GM19463 (cell line): ENCODE results near the gene LAX1.
"Not testable (repeated sequence)": the region's sequence is repeated elsewhere in the genome, so short reads cannot be mapped to it uniquely, and the experiment has no call there.

Experiments used
- ATAC-seq: cut with Tn5 transposase; IDR thresholded peaks from one replicate; pipeline ENCODE4 v1.9.1; 2021; ENCODE audit warnings: mild to moderate bottlenecking, moderate library complexity; ENCODE audit not compliant: unreplicated experiment

Gene LAX1

DNA sequence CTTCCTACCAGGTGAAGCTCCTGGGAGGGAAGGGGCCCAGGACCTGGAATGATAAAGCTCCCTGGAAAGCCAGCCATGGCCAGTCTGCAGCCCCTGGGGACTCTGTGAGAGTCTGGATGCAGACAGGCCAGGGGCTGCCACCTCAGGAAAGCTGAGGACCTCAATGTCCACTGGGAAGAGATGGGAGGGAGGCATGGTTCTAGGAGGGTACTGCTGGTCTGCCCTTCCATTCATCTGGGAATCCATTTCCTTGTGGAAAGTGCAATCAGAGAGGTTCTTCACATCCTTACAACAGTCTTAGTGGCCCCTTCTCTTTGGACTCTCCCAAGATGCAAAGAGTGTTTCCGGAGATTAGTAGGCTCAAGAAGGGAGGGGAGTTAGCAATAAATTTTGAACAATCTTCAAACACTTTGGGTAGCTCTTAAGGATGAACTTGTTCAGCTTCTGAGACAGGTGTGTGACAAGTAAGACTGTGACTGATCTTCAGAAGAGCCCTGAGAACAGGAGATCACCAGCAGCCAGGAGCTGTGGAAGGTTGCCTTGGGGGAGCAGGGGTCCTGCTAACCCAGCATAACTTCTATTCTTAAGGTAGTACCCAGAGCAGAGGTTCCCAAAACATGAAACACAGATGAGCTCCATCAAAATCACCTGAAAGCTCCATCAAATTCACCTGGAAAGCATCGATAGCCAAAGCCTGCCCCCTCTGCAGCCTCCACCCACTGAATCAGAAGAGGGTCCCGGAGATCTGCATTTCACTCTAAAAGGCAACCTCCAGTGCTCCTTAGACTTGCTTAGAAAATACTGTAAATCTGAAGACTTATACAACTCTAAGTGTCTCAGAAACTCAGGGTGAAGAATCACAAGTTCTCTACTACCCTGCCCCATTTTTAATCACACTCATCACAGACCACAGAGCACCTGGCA is 616 bp upstream of the LAX1 start:
- no peak for ATAC-seq

DNA sequence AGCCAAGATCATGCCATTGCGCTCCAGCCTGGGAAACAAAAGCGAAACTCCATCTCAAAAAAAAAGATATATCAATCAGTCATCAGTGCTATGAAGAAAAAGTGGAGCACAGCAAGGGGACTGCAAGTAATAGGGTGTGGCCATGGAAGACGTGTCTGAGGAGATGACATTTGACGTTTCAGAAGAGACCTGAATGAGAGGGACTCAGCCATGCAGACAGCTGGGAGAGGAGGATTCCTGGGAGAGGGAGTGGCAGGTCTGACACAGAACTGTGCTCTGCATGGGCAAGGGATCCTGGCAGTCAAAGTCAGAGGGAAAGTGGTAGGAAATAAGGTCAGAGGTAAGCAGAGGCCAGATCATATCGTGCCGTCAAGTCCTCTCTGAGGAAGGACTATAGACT is 3.3 kb downstream of the LAX1 start:
- no peak for ATAC-seq

DNA sequence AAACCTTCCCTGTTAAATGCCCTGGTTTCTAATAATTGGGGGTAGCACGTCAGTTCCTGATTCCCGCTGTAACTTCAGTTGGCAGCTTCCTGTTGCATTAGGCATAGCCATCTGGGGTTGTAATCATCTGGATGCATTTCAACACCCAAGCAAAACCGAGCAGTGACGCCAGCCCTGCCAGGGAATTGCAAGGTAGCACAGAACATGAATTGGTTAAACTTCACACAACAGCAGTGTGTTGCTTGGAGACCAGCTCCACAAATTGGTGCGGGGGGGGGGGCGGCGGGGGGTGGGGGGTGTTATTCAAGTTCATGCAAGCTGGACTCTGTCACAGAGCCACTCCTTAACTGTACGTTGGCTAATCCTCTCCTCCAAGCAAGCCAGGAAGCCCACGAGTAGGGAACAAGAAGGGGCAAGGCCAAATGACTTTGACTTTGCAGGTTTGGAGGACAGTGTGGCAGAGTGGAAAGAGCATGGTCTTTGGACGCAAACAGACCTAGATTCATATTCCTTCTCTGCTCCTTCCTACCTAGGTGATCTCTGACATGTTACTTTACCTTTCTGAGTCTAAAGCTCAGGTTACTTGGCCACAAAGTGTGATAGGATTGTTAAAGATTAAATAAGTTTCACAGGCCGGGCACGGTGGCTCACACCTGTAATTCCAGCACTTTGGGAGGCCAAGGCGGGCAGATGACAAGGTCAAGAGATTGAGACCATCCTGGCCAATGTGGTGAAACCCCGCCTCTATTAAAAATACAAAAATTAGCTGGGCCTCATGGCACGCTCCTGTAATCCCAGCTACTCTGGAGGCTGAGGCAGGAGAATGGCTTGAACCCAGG is 4.7 kb downstream of the LAX1 start:
- ATAC-seq = no peak

DNA sequence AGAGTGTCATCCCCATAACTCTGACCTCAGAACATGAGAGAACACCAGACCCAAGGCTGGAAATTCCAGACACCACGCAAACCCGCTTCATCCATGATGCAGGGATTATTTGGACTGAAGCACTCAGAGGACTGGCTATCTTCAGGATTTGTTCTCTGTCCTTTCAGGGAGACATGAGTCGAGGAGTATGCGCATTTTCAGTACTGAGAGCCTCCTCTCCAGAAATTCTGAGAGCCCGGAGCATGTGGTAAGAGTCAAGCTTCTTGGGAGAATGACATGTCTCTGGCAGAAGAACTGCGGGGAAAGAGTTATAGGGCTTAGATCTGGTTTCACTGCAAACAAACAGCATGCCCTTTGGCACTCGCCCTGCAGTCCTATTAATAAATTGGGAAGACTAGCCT is 6.9 kb downstream of the LAX1 start:
- ATAC-seq = no peak

DNA sequence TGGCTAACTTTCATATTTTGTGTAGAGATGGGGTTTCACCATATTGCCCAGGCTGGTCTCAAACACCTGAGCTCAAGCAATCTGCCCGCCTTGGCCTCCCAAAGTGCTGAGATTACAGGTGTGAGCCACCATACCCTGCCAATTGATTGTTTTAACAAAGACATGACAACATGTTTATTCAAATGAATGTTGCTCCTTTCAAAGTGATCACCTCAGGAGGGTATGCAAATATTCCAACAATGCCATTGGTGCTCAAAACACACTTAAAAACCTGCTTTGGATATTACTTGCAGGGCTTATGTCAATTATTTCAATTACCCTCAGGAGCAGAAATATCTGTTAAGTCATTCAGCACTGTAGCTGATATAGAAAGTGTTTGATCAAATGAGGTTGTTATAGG is 7.9 kb downstream of the LAX1 start:
- no peak for ATAC-seq

DNA sequence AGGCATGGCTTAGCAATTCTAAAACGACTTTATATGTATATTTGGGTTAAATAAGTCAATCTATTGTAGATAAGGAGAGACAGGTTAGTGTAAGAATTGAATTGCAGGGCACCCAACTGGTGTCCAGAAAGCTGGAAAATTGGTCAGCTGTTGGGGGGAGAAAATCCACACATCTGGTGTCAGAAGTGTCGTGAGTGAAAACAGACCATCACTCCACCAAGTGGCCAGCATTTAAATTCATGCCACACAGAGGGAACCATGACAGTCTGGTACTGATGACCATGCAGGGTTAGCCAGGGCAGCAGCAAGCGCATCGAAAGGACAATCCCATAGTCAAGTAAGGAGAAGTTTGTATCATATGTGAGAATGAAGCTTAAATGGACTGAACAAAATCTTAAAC is 11.7 kb downstream of the LAX1 start:
- no peak for ATAC-seq

DNA sequence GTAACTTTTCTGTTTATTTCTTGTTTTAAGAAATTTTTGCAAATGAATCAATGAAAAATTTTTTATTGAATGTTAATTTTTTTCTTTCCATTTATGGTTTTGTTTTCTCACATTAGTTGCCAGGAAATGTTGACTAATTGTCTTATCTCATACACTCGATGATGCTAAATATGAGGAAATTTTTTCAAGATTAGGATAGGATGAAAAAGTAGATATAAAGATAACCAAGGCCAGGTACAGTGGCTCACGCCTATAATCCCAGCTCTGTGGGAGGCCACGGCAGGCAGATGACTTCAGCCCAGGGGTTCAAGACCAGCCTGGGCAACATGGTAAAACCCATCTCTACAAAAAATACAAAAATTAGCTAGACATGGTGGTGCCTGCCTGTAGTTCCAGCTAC is 12.6 kb downstream of the LAX1 start:
- no peak for ATAC-seq

DNA sequence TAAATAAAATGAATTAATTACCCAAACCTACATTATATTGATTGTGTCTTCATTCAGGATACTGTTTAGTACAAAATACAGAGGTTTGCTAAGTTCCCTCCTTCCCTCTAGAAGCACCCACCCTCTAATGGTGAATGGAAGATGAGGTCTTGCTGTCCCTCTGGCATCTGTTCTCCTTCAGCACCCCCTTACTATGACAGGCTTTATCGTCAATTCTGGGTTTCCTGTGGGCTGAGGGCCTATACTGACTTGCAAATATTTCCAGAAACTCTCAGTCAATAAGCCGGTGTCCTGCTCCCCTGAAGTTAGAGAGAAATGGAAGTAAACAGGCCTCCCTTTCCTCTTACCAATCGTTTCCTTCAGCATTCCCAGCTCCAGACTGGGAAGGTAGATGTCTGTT is 13.2 kb downstream of the LAX1 start:
- no peak for ATAC-seq

DNA sequence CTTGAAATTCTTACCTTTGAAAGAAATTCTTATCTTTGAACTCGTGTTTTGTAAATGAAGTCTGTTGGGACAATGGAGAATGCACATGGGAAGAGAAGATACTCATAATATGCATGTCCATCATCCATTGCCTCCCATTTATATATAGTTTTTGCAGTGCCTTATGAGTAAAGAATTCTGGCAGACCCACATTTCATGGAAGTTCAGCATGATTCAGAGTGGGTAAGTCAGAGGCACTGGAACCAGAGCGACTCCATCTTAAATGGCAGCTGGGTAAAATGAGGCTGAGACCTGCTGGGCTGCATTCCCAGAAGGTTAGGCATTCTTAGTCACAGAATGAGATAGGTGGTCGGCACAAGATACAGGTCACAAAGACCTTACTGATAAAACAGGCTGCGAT is 13.8 kb downstream of the LAX1 start:
- no peak for ATAC-seq

DNA sequence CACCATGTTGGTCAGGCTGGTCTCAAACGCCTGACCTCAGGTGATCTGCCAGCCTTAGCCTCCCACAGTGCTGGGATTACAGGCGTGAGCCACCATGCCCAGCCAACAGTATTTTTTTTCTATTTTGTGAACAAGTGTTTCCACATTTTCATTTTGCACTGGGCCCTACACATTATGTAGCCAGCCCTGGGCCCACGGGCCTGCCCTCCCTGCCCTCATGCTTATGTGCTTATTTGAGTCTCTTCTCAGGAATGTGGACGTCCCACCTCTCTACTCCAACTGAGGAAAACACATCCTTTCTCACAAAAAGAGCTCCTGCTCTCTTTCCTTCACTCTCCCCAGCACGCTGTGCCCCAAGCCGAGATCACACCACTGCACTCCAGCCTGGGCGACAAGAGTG is 17.0 kb downstream of the LAX1 start:
- no peak for ATAC-seq

DNA sequence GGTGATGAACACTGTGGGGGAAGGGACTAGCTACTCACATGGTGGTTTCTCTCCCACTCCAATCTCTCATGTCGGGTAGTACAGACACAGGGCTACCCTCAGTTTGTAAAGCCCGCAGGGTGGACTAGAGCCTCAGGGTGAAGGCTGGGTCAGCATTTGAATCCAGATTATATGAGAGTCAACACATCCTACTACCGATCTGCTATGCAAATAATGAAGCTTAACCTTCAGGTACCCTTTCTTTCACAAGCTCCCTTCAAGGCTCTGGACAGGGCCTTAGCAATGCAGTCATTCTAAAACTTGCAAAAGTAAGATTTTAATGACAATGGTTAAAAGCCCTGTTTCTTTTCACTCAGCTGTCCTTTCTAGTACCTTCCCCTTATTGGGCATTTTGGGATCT is 25.0 kb downstream of the LAX1 start:
- ATAC-seq = peak; percentile 74

DNA sequence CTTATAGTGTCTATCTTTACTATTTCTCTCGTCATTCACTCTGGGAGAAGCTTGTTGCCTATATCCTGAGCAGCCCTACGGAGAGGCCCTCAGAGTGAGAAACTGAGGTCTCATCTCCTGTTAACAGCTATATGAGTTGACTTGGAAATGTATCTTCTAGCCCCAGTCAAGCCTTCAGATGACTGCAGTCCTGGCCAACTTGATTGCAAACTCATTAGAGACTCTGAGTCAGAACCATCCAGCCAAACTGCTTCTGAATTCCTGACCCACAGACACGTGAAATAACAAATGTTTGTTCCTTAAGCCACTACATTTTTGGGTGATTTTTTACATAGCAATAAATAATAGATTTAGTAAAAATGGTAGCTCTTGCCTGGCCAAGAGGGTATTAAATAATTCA is 26.5 kb downstream of the LAX1 start:
- no peak for ATAC-seq

DNA sequence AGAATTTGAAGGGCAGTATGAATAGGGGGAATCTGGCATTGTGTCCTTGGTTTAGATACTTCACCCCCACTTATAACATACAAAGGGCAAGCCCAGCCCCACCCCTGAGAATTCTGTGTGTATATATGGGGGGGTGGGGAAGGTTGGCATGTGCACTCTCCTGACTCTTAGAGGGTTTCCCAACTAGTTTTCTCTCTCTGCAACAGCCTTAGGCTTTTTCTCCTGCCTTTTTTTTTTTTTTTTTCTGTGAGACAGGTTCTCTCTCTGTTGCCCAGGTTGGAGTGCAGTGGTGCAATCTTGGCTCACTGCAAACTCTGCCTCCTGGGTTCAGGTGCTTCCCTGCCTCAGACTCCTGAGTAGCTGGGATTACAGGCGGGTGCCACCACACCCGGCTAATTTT is 27.5 kb downstream of the LAX1 start:
- ATAC-seq = no peak

DNA sequence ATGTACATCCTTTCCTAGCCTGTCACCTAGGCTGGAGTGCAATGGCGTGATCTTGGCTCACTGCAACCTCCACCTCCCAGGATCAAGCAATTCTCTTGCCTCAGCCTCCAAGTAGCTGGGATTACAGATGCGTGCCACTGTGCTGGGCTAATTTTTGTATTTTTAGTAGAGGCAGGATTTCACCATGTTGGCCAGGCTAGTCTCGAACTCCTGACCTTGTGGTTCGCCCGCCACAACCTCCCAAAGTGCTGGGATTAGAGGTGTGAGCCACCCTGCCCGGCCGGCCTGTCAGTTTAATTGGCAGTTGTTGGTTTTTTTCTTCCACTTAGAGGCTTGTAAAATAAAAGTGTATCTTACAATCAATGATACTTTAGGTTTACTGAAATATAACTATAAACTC is 28.6 kb downstream of the LAX1 start:
- ATAC-seq = not testable (repeated sequence)

DNA sequence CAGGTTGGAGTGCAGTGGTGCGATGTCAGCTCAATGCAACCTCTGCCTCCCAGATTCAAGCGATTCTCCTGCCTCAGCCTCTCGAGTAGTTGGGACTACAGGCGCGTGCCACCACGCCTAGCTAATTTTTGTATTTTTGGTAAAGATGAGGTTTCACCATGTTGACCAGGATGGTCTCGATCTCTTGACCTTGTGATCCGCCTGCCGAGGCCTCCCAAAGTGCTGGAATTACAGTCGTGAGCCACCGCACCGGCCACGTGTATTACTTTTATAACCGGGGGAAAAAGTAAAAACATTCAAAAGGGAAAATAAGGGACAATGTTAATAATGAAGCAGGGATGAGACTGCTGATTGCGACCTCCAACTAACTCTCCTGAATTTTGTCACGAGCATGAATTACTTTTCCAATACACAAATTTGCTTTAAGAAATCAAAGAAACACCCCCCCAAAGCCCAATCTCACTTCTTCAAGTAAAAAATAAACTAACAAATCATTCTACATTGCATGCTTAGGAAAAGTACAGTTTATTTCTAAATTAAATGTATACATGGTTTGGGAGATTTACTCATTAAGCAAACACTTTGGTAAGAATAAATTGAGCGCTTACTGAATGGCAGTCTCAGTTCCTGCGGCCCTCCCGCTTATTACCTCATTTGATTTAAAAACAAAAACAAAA is 29.9 kb downstream of the LAX1 start:
- no peak for ATAC-seq

DNA sequence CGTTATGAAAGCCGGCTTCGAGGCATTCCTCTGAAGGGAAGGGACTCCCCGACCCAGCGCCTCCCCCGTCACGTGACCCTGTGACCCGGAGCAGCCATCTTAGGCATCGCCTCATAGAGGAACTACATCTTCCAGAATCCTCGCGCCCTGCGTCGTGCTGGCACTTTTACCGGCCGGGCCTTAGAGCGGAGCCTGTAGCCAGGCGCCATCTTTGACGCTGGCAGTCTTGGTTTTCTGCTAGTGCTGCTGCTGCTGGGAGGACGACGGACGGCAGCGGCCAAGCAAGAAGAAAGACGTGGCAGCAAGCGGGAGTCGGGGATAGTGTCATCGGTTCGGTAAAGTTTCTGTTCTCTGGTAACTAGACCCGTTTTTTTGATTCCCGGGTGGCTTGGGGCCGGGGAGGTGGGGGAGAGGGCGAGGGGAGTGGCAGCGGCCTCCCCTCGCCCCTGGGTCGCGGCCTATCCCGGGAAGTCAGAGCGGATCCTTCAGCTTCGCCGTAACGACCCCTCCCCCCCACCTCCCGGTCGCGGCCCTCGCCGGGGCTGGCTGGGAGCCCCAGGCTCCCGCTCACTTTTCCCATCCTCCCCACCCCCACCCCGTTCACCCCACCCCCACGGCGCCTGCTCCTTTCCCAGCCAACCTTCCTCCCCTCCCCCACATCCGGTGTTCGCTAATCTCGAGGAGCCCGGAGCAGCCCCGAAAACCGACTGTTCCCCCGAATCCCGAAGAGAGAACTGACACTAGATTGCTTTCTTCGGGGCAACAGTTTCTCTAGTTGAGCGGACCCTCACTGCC is 30.7 kb downstream of the LAX1 start, which contains the start of the genes ZBED6 and ZC3H11A:
TSS of gene ZBED6 (plus strand) at position 183 of the 795 bp plus-strand sequence. CDS start 1,900 bp downstream, outside the sequence.
TSS of gene ZC3H11A (plus strand) at position 183 of the 795 bp plus-strand sequence. CDS start 21,448 bp downstream, outside the sequence.
- peak; percentile 97 for ATAC-seq

DNA sequence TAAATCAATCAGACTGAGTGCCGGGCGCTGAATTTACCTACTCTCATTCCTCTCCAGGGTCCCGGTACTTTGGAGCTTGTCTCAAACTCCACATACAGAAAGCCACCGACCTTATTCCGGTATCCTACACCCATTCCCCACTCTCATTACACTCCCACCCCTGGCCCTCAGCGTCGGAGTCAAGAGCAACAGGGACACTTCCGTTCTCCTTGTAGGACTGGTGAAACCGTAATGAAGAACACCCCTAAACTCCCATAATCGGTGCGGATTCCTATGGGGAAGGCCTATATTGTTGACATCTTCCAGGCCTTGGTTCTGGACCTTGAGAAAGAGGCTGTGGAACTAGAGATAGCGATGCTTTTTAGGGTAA is 31.2 kb downstream of the LAX1 start:
- no peak for ATAC-seq

DNA sequence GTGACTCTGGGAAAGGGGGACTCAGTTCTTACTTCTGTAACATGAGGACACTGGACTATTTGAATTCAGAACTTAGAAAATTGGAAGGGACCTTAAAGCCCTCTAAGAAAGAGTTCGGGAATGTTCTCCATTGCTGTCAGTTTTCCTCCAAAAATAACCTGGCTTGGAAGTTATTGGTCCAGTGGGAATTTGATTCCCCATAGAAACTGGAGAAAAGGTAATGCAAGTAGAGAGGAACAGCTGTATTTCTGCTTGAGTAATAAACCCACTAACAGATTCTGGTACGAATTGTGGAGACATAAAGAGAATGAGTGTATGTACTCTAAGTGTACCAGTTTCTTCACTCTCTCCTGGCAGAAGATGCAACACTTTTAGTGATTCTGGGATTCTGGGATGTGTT is 32.2 kb downstream of the LAX1 start:
- no peak for ATAC-seq

DNA sequence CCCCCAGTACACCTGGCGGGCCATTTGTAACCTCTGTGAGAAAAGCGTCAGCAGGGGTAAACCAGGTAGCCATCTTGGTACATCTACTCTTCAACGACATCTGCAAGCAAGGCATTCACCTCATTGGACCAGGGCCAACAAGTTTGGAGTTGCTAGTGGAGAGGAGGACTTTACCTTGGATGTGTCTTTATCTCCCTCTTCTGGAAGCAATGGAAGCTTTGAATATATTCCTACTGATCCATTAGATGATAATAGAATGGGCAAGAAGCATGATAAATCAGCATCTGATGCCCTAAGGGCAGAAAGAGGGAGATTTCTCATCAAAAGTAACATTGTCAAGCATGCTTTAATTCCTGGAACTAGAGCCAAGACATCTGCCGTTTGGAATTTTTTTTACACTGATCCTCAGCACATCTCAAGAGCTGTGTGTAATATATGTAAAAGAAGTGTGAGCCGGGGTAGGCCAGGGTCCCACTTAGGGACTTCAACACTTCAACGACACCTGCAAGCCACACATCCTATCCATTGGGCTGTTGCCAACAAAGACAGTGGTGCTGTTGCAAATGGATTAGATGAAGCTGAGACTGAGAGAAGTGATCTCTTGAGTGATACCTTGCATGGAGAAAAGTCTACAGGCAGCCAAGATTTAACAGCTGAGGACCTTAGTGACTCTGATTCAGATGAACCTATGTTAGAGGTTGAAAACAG is 33.1 kb downstream of the LAX1 start:
- no peak for ATAC-seq

DNA sequence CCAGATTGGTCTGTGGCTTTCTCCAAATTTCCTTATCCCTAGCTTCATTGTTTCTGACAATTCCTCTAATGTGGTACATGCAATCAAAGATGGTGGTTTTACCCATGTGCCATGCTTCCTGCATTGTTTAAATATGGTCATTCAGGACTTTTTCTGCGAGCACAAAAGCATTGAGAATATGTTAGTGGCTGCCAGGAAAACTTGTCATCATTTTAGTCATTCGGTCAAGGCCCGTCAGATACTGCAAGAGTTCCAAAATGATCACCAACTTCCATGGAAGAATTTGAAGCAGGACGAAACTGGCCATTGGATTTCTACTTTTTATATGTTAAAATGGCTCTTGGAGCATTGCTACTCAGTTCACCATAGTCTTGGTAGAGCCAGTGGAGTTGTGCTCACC is 34.2 kb downstream of the LAX1 start:
- no peak for ATAC-seq
